CD4-positive, alpha-beta T cell treated with Interleukin-10 for 1 hour (primary cell): ENCODE measurements around the gene GPR107.

Experiments
- DNase-seq: peaks from one replicate; pipeline ENCODE4 v3.0.0-alpha.2; 2020

Gene GPR107

GRCh38 chr9:130028493-130029222, 25.0 kb upstream of the GPR107 start:
- DNase-seq: no peak

GRCh38 chr9:130029223-130029973, 24.3 kb upstream of the GPR107 start:
- no peak for DNase-seq

GRCh38 chr9:130030651-130031127, 23.0 kb upstream of the GPR107 start:
- no peak for DNase-seq

- no peak for DNase-seq
These were observed 19.1 kb upstream of the GPR107 start for GRCh38 chr9:130034570-130034969.

GRCh38 chr9:130036099-130036498, 17.6 kb upstream of the GPR107 start:
- no peak for DNase-seq

- DNase-seq: no peak
These were observed 14.1 kb upstream of the GPR107 start for GRCh38 chr9:130039528-130040147.

- DNase-seq: no peak
These were observed 12.6 kb upstream of the GPR107 start for GRCh38 chr9:130040984-130041647.

GRCh38 chr9:130041648-130042405, 11.9 kb upstream of the GPR107 start:
- no peak for DNase-seq

GRCh38 chr9:130042406-130042884, 11.3 kb upstream of the GPR107 start:
- DNase-seq: no peak

- DNase-seq: peak; percentile 85
These were observed 10.6 kb upstream of the GPR107 start, which contains the start of gene FNBP1 for GRCh38 chr9:130042885-130043653. Gene FNBP1, minus strand, starts transcription at chr9:130043189. Its CDS starts 214 bp downstream, at chr9:130042975.

- DNase-seq: no peak
These were observed 9.8 kb upstream of the GPR107 start for GRCh38 chr9:130043654-130044623.

- no peak for DNase-seq
These were observed 7.8 kb upstream of the GPR107 start for GRCh38 chr9:130045725-130046450.

- DNase-seq: no peak
These were observed 4.1 kb upstream of the GPR107 start for GRCh38 chr9:130049431-130050210.

- DNase-seq: no peak
These were observed 3.2 kb upstream of the GPR107 start for GRCh38 chr9:130050462-130050861.

GRCh38 chr9:130051855-130052254, 1.9 kb upstream of the GPR107 start:
- DNase-seq: no peak

GRCh38 chr9:130053109-130053503, 600 bp upstream of the GPR107 start:
- no peak for DNase-seq

GRCh38 chr9:130054325-130054786, 650 bp downstream of the GPR107 start:
- DNase-seq: no peak

- DNase-seq: no peak
These were observed 1.1 kb downstream of the GPR107 start for GRCh38 chr9:130054820-130055219.
